T-helper 1 cell treated with Interleukin-12 subunit alpha and Interleukin-12 subunit beta and Interleukin-4 antibody, amounts not matched to agents 30 μg/mL and 1 μg/mL, for 36 hours (primary cell): ENCODE measurements around the gene HUNK.

ENCODE experiments used
- H3K27ac Mint-ChIP-seq: one replicate; pipeline ENCODE4 v1.8.0; 2021; ENCODE audit warnings: mild to moderate bottlenecking, mixed read lengths
- H3K27me3 Mint-ChIP-seq: one replicate; pipeline ENCODE4 v1.8.0; 2021; ENCODE audit warnings: low read depth, mixed read lengths
- H3K36me3 Mint-ChIP-seq: one replicate; pipeline ENCODE4 v1.8.0; 2021; ENCODE audit warnings: low read depth, mixed read lengths
- H3K4me1 Mint-ChIP-seq: one replicate; pipeline ENCODE4 v1.8.0; 2021; ENCODE audit warnings: low read depth, mixed read lengths
- H3K4me3 Mint-ChIP-seq: one replicate; pipeline ENCODE4 v1.8.0; 2021; ENCODE audit warnings: mild to moderate bottlenecking, moderate library complexity, mixed read lengths
- H3K9me3 Mint-ChIP-seq: one replicate; pipeline ENCODE4 v1.8.0; 2021; ENCODE audit warnings: mixed read lengths

HUNK gene

DNA sequence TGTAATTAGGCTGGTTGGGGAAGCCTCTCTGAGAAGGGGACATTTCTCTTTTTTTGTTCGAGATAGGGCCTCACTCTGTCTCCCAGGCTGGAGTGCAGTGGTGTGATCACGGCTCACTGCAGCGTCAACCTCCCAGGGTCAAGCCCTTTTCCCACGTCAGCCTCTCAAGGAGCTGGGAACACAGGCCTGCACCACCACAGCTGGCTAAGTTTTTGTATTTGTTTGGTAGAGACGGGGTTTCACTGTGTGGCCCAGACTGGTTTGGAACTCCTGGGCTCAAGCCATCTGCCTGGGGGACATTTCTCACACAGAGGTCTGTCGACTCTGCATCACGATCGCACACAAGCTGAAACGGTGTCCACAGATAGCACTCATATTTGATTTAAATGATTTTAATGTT lies 39.7 kb downstream of the HUNK start:
- Mint-ChIP-seq H3K9me3 (no peaks in the 10 kb centered on the region), H3K4me1 (no peaks in the 10 kb centered on the region), H3K4me3 (no peak overlapping the region), H3K27ac (no peak overlapping the region), H3K27me3 (peaks cover 17% of the 10 kb centered on the region), H3K36me3 (no peaks in the 10 kb centered on the region)

DNA sequence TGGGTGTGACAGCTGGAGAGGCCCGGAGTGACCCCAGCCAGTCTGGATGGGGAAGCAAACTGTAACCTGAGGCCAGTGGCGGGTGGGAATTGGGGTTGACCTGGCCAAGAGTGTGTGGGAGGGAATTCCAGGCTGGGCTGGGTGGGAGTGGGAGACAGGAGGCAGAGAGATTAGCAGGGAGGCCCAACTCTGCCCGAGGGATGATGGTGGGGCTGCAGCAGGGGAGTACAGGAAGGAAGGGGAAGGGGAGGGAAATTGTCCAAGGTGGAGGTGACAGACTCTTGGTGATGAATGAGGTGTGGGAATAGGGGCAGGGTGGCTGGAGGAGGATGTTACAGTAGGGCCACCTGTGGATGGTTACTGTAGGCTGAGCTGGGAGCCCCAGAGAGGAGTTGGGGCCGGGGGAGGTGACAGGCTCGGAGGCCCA lies 40.4 kb downstream of the HUNK start:
- no peak overlapping the region for H3K27ac Mint-ChIP-seq
- no peaks in the 10 kb centered on the region for H3K9me3 Mint-ChIP-seq
- no peaks in the 10 kb centered on the region for H3K36me3 Mint-ChIP-seq
- H3K4me3 Mint-ChIP-seq = no peak overlapping the region
- H3K27me3 Mint-ChIP-seq = peaks cover 13% of the 10 kb centered on the region
- H3K4me1 Mint-ChIP-seq = no peaks in the 10 kb centered on the region

DNA sequence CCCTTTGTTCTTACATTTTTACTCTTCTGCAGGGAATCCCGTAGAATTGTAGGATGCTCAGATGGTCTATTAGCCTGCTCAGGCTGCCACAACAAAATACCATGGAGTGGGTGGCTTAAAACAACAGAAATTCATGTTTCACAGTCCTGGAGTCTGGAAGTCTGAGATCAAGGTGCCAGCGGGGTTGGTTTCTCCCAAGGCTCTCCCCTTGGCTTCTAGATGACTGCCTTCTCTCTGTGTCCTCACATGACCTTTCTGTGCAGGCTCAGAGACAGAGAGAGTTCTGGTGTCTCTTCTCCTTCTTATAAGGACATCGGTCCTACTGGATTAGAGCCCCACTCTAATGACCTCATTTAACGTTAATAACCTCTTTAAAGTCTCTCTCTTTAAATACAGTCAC lies 41.7 kb downstream of the HUNK start:
- H3K9me3 Mint-ChIP-seq = no peaks in the 10 kb centered on the region

DNA sequence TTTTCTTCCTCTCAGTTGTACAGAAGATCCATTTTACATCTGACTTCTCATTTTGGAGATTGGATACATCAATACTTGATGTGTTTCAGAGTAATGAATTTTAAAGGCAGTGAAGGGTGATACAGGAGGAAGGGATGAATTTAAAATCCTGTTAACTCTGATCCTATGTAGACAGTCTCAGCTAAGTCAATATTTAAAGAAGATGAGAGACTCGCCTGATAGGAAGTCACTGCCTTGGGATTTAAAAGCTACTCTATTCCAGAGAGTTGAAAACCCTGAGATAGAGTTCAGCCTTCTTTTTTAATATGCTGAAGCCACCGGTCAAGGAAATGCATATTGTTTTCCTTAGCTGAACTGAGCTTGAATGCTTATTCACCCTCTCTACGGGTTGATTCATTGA lies 42.7 kb downstream of the HUNK start:
- Mint-ChIP-seq H3K4me1 (no peaks in the 10 kb centered on the region), H3K36me3 (no peaks in the 10 kb centered on the region), H3K27me3 (no peaks in the 10 kb centered on the region), H3K9me3 (no peaks in the 10 kb centered on the region), H3K27ac (no peak overlapping the region), H3K4me3 (no peak overlapping the region)

More for the DNA sequence above, 41.7 kb downstream of the HUNK start:
- peaks cover under 1% of the 10 kb centered on the region for H3K27me3 Mint-ChIP-seq
- no peak overlapping the region for H3K4me3 Mint-ChIP-seq
- H3K27ac Mint-ChIP-seq = no peak overlapping the region
- no peaks in the 10 kb centered on the region for H3K4me1 Mint-ChIP-seq
- no peaks in the 10 kb centered on the region for H3K36me3 Mint-ChIP-seq

DNA sequence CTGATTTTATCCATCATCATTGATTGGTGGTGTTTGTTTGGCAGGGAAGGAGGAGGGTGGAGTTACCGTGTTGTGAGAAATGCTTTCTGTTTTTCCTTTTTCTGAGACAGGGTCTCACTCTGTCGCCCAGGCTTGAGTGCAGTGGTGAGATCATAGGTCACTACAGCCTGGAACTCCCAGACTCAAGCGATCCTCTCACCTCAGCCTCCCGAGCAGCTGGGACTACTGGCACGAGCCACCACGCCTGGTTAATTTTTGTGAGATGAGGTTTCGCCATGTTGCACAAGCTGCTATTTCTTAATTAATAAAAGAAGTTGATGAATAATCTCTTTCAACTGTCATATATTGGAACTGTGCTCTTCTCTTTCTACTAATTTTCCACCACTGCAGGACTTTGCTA lies 44.3 kb downstream of the HUNK start:
- no peaks in the 10 kb centered on the region for H3K27me3 Mint-ChIP-seq
- no peak overlapping the region for H3K4me3 Mint-ChIP-seq
- no peaks in the 10 kb centered on the region for H3K36me3 Mint-ChIP-seq
- no peak overlapping the region for H3K27ac Mint-ChIP-seq
- no peaks in the 10 kb centered on the region for H3K4me1 Mint-ChIP-seq
- no peaks in the 10 kb centered on the region for H3K9me3 Mint-ChIP-seq

DNA sequence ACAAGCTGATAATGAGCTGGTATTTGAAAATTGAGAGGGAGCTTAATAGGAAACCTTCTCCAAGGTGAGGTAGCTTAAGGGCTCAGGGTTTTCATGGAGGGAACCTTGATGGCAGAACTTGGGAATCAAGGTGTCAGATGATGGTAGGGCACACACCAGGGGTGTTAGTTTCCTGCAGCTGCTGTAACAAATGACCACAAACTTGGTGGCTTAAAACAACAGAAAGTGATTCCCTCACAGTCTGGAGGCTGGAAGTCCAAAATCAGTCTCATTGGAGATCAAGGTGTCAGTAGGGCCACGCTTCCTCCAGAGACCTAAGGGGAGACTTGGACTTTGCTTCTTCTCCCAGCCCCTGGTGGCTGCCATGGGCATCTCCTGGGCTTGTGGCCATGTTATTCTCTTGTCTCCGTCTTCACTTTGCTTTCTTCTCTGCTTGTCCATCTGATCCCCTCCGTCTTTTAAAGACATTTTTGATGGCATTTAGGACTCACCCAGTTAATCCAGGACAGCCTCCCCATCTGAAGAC lies 45.5 kb downstream of the HUNK start:
- no peaks in the 10 kb centered on the region for H3K27me3 Mint-ChIP-seq
- no peaks in the 10 kb centered on the region for H3K4me1 Mint-ChIP-seq
- no peak overlapping the region for H3K4me3 Mint-ChIP-seq
- H3K27ac Mint-ChIP-seq = no peak overlapping the region
- H3K36me3 Mint-ChIP-seq = no peaks in the 10 kb centered on the region
- H3K9me3 Mint-ChIP-seq = no peaks in the 10 kb centered on the region

DNA sequence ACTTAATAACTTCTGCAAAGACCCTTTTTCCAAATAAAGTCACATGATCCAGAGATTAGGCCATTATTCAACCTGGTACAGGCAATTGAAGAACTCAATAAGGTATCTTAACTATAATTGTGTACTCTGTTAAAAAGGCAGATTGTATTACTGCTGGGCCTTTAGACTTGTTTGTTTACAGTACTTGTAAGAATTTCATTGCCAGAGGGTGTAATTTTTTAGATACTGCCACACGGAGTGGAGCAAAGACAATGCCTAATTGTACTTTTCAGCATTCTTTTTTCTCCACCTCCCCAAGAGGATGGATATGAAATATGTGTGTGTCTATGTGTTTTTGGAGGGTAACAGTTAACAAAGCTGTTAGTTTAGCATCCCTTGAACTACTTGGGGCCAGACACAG lies 47.5 kb downstream of the HUNK start:
- Mint-ChIP-seq H3K27ac (no peak overlapping the region), H3K4me1 (no peaks in the 10 kb centered on the region), H3K36me3 (no peaks in the 10 kb centered on the region), H3K4me3 (no peak overlapping the region), H3K9me3 (no peaks in the 10 kb centered on the region), H3K27me3 (no peaks in the 10 kb centered on the region)

DNA sequence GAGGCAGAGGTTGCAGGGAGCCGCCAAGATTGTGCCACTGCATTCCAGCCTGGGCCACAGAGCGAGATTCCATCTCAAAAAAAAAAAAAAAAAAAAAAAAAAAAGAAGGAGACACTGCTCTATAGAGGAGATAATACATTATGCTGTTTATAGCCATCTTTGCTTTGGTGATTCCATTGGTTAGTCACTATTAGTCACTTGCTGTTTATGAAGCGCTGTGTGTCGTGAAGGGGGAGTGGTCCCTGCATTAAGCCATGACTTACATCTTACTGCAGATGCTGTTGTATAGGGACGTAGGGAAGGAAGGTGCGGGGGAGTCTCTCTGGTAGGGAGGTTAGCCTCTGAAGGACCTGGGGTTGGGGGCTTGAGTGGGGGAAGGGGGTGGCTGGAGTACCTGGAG lies 48.3 kb downstream of the HUNK start:
- Mint-ChIP-seq H3K27ac (no peak overlapping the region), H3K27me3 (no peaks in the 10 kb centered on the region), H3K36me3 (no peaks in the 10 kb centered on the region), H3K4me1 (no peaks in the 10 kb centered on the region), H3K4me3 (no peak overlapping the region), H3K9me3 (no peaks in the 10 kb centered on the region)

DNA sequence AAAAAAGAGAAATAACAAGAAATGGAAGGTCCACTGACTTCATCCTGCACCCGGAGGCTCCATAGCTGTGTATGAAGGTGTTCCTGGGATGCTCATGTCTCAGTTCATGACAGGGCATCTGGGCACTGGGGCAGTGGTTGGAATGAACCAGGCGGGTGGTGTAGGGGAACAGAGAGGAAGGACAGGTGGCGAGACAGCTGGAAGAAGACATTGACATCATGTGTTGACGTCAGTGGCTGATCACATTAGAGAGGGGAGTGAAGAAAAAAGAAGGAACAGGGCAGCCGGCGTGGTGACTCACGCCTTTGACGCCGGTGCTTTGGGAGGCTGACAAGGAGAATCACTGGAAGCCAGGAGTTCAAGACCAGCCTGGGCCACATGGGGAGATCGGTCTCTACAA lies 50.1 kb downstream of the HUNK start:
- no peaks in the 10 kb centered on the region for H3K27me3 Mint-ChIP-seq
- peaks cover 4% of the 10 kb centered on the region for H3K9me3 Mint-ChIP-seq
- H3K4me1 Mint-ChIP-seq = no peaks in the 10 kb centered on the region
- H3K27ac Mint-ChIP-seq = no peak overlapping the region
- H3K4me3 Mint-ChIP-seq = no peak overlapping the region
- H3K36me3 Mint-ChIP-seq = no peaks in the 10 kb centered on the region

DNA sequence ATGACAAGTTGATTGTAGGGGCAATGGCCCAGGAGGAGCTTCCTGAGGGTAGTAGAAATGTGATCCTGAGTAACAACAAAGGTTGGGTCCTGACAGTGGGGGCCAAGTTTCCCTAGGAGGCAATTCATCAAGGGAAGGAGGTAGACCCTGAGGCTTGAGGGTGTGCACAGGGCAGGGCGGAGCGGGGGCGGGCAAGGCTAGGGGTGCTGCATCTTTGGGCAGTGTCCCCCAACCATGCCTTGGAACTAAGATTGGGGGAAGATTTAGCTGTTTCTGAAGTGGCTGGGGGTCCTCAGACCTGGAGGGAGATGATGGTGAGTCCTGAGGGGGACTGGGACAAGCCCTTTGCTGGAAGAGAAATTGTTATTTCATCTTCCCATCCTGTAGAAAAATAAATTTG lies 50.9 kb downstream of the HUNK start:
- no peak overlapping the region for H3K4me3 Mint-ChIP-seq
- H3K27ac Mint-ChIP-seq = no peak overlapping the region
- H3K4me1 Mint-ChIP-seq = no peaks in the 10 kb centered on the region
- no peaks in the 10 kb centered on the region for H3K36me3 Mint-ChIP-seq
- no peaks in the 10 kb centered on the region for H3K27me3 Mint-ChIP-seq
- peaks cover 4% of the 10 kb centered on the region for H3K9me3 Mint-ChIP-seq

DNA sequence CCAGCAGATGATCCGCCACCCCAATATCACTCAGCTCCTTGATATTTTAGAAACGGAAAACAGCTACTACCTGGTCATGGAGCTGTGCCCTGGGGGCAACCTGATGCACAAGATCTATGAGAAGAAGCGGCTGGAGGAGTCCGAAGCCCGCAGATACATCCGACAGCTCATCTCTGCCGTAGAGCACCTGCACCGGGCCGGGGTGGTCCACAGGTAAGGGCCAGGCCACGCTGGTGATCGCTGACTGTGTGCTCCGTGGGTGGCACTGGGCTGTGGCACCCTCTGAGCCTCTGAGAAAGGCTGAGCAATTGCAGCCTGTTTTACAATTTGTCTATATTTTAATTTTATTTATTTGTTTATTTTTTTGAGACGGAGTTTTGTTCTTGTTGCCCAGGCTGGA lies 51.7 kb downstream of the HUNK start:
- no peaks in the 10 kb centered on the region for H3K36me3 Mint-ChIP-seq
- peaks cover 4% of the 10 kb centered on the region for H3K9me3 Mint-ChIP-seq
- H3K4me3 Mint-ChIP-seq = no peak overlapping the region
- no peaks in the 10 kb centered on the region for H3K4me1 Mint-ChIP-seq
- no peak overlapping the region for H3K27ac Mint-ChIP-seq
- H3K27me3 Mint-ChIP-seq = no peaks in the 10 kb centered on the region

DNA sequence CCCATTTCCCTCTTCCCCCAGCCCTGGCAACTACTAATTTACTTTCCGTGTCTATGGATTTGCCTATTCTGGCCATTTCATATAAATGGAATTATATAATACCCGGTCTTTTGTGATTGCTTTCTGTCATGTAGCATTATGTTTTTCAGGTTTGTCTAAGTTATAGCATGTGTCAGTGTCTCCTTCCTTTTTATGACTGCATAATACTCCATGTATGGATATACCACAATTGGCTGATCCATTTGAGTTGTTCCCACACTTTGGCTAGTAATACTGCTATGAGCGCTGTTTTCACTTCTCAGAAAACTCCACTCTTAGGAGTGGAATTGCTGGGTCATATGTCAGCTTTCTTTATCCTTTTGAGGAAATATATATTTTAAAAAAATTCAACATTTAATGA lies 53.7 kb downstream of the HUNK start:
- no peaks in the 10 kb centered on the region for H3K4me1 Mint-ChIP-seq
- H3K27me3 Mint-ChIP-seq = no peaks in the 10 kb centered on the region
- H3K4me3 Mint-ChIP-seq = no peak overlapping the region
- H3K36me3 Mint-ChIP-seq = no peaks in the 10 kb centered on the region
- H3K27ac Mint-ChIP-seq = no peak overlapping the region
- H3K9me3 Mint-ChIP-seq = peaks cover 4% of the 10 kb centered on the region

DNA sequence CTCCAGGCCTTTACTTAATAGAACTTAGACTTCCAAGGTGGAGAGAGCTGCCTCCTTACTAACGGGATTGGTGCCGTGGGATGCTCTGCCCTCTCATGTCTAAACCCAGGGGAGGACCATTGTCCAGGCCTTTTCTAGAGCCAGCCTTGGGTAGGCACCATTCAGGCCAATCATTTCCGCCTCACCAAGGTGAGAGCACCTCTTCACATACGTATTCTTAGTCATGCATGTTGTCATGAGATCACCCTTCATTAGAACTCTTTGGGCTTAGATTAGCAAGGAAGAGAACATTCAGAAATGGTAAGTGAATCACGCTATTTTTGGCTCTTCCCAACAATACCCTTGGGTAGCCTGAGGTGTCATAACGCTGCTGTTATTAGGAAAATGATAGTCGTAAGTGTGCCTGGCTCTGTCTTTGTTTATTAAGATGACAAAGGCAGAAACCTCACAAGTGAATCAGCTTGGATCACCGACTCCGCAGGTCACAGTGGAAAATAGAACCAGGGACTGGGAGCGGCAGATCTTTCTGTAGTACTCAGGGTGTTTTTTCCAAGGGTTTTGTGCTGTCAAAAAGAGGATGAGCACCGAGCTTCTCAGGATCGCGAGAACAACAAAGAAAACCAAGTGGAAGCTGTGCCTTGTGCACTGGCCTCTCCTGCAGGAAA lies 55.0 kb downstream of the HUNK start:
- Mint-ChIP-seq H3K4me1 (no peaks in the 10 kb centered on the region), H3K27me3 (no peaks in the 10 kb centered on the region), H3K36me3 (no peaks in the 10 kb centered on the region), H3K4me3 (no peak overlapping the region), H3K27ac (no peak overlapping the region), H3K9me3 (peaks cover 4% of the 10 kb centered on the region)

DNA sequence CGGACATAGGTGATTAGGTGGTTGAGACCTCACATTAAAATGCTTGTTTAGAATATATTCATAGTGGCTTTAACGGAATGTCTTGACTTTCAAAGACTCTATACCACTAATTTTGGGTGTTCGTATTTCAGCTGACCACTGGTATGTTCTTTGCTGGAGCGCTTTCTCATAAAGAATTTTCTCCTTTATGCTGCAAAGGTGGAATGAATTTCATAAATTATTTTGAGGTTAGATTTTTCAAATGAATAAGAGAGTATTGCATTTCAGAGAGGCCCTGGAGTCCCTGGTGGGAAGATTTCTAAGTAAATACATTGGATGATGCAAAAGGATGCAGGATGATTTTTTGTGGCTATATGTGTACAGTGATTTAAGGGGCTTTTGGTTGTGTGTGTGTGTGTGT lies 55.8 kb downstream of the HUNK start:
- Mint-ChIP-seq H3K9me3 (peaks cover 4% of the 10 kb centered on the region), H3K4me1 (no peaks in the 10 kb centered on the region), H3K27ac (no peak overlapping the region), H3K27me3 (no peaks in the 10 kb centered on the region), H3K4me3 (no peak overlapping the region), H3K36me3 (no peaks in the 10 kb centered on the region)

DNA sequence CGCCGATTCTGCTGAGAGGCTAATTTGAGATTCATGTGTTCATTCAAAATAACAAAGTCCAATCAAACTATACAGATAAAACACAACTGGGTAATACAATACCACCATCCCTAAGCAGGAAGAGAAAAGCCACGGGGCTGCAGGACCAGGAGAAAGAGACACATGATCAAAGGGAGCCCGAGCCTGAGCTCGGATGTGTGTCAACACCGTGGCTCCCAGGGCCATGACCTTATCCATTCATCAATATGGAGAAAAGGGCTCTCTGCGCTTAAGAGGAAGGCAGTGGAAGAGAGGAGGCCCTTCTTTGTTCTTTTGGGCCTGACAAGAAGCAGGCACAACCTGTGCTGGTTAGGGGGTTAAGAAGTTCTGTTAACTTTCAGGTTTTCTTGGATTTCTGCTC lies 56.7 kb downstream of the HUNK start:
- Mint-ChIP-seq H3K27me3 (no peaks in the 10 kb centered on the region), H3K27ac (no peak overlapping the region), H3K9me3 (peaks cover 4% of the 10 kb centered on the region), H3K4me1 (no peaks in the 10 kb centered on the region), H3K36me3 (no peaks in the 10 kb centered on the region), H3K4me3 (no peak overlapping the region)

DNA sequence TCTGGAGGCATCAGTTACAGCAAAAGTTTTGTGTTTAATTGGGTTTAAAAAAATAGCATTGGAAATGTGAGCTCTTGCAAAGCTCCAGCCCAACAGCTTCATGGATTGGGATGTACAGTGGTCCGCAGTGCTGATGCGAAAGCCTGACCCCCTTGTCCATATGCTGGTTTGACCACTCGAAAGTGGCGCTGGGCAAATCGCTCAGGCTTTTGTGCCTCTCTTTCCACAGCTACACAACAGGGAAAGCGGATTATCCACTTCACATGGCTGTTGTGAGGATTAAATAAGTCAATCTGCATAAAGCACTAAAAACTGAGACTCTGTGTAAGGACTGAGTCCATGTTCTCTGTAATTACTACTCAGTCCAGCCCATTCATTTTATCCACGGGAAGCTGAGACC lies 57.2 kb downstream of the HUNK start:
- H3K4me3 Mint-ChIP-seq = no peak overlapping the region
- H3K27me3 Mint-ChIP-seq = no peaks in the 10 kb centered on the region
- no peak overlapping the region for H3K27ac Mint-ChIP-seq
- no peaks in the 10 kb centered on the region for H3K36me3 Mint-ChIP-seq
- no peaks in the 10 kb centered on the region for H3K4me1 Mint-ChIP-seq
- H3K9me3 Mint-ChIP-seq = peaks cover 4% of the 10 kb centered on the region
